HepG2 (cell line): ENCODE data around the gene MISP3. TPM values are rescaled to one million over a fixed set of nuclear protein-coding genes. Genes with fewer than 3 reads are reported as not detected.

Experiments used
- ATAC-seq: fragments of 200-7000 bp; cut with Tn5 transposase; 3 replicates; pipeline ENCODE4 v1.9.1; 2020; ENCODE audit warnings: mild to moderate bottlenecking, moderate library complexity
- BruUV-seq: library from RNA; stranded (reverse); fragments of 400-500 nt; replicated peaks from 2 replicates; lab custom pipeline; 2021; lab: Mats Ljungman, UMichigan
- CTCF ChIA-PET: fragments of 300-600 bp; formaldehyde crosslinking; extraction: SDS; loops from one replicate; lab custom pipeline; 2021; ENCODE audit warnings: low total read pairs, inconsistent platforms, low intra/inter-chr PET ratio; lab: Yijun Ruan, JAX
- POLR2A ChIA-PET: fragments of 350-600 bp; sonication (Branson Sonifier 250); formaldehyde crosslinking; loops from one replicate; lab custom pipeline; 2020; ENCODE audit warnings: antibody characterized with exemption, inconsistent platforms; lab: Yijun Ruan, JAX
- DNase-seq: peaks from one replicate; pipeline ENCODE4 v3.0.0-alpha.2; 2015; ENCODE audit warnings: low spot score
- FAIRE-seq: peaks from 3 replicates; lab custom pipeline; 2011; peaks lifted over from hg19 to GRCh38; lab: Jason Lieb, UNC
- H2AFZ ChIP-seq: one replicate; pipeline ENCODE4 v1.6.1; 2011; ENCODE audit warnings: low read length, inconsistent platforms
- H3K27ac ChIP-seq: fragments of 300-600 bp; 3 replicates; pipeline ENCODE4 v1.8.0; 2011; ENCODE audit warnings: mixed run types, mild to moderate bottlenecking, mixed read lengths, low read length, inconsistent platforms; ENCODE audit not compliant: insufficient read depth; ENCODE audit errors: extremely low read length
- H3K27me3 ChIP-seq, 2 experiments: fragments of 200-600 bp in 1 of 2; 2 replicates in 1 of 2; 3 replicates in 1 of 2; pipeline versions ENCODE4 v1.6.0 to v1.8.0; 2011; ENCODE audit warnings: low read length in 2 of 2, mild to moderate bottlenecking in 2 of 2, moderate library complexity in 2 of 2, inconsistent platforms in 1 of 2; ENCODE audit not compliant: insufficient read depth in 2 of 2, control insufficient read depth in 1 of 2
- H3K36me3 ChIP-seq, 2 experiments: fragments of 200-600 bp in 1 of 2; replicated peaks in 1 of 2; 2 replicates in 1 of 2; 3 replicates in 1 of 2; pipeline versions ENCODE4 v1.5.1 to v1.8.0; 2011; ENCODE audit warnings: low read length in 2 of 2, inconsistent platforms in 1 of 2; ENCODE audit not compliant: insufficient read depth in 2 of 2, control insufficient read depth in 1 of 2
- H3K4me1 ChIP-seq: 2 replicates; pipeline ENCODE4 v1.5.1; 2012; ENCODE audit warnings: low read length, inconsistent platforms; ENCODE audit not compliant: insufficient read depth
- H3K4me2 ChIP-seq: 2 replicates; pipeline ENCODE4 v1.6.0; 2011; ENCODE audit warnings: low read depth, low read length, inconsistent platforms
- H3K4me3 ChIP-seq, 3 experiments: fragments of 200-600 bp in 1 of 3; sonication (generic), shearing (Covaris generic) in 1 of 3; replicated peaks in 1 of 3; 2 replicates each; pipeline ENCODE4 v1.5.1; 2011 to 2016; ENCODE audit warnings: low read length in 3 of 3, inconsistent platforms in 2 of 3, low read depth in 2 of 3, mild to moderate bottlenecking in 2 of 3, control low read depth in 1 of 3, mixed read lengths in 1 of 3; ENCODE audit not compliant: insufficient read depth in 1 of 3
- H3K79me2 ChIP-seq: one replicate; pipeline ENCODE4 v1.6.1; 2011; ENCODE audit warnings: low read length, inconsistent platforms; ENCODE audit not compliant: insufficient read depth
- H3K9ac ChIP-seq: 2 replicates; pipeline ENCODE4 v1.6.0; 2011; ENCODE audit warnings: mild to moderate bottlenecking, low read depth, low read length, inconsistent platforms; ENCODE audit not compliant: insufficient read depth
- H3K9me3 ChIP-seq: 2 replicates; pipeline ENCODE4 v1.5.1; 2012; ENCODE audit warnings: mild to moderate bottlenecking, low read length
- H4K20me1 ChIP-seq: 2 replicates; pipeline ENCODE4 v1.6.0; 2011; ENCODE audit warnings: inconsistent platforms, mild to moderate bottlenecking, low read length, moderate library complexity; ENCODE audit not compliant: insufficient read depth
- SAP130 ChIP-seq: IDR thresholded peaks from 2 replicates; pipeline ENCODE4 v1.6.1; 2016; ENCODE audit warnings: low read depth
- ZNF281 ChIP-seq: sonication (generic); formaldehyde crosslinking; IDR thresholded peaks from 2 replicates; pipeline ENCODE4 v1.4.0; 2020; ENCODE audit warnings: missing genetic modification reagents, borderline replicate concordance
- WGBS: methylation state at CpG from one replicate; pipeline ENCODE4 v1.1.6; 2017; ENCODE audit warnings: low lambda C conversion rate; 5-methylcytosine and 5-hydroxymethylcytosine counted together
- in situ Hi-C: cut with HindIII; loops from 2 replicates; pipeline ENCODE4 v1.10.0; 2017; ENCODE audit warnings: low pct_unique_long_range_greater_than_20kb; ENCODE audit not compliant: extremely low pct_ligation_motif_present
- intact Hi-C: fragments of 100-400 bp; cut with micrococcal nuclease; formaldehyde crosslinking; loops from one replicate; pipeline ENCODE4 v1.10.0; 2022; ENCODE audit not compliant: unreplicated experiment
- polyA plus RNA-seq, 8 experiments: library from polyadenylated mRNA; depleted of rRNA in 3 of 8; stranded (reverse) in 7 of 8; unstranded in 1 of 8; fragments of >200 nt; fragmentation: Illumina TruSeq in 4 of 8; extraction: Trizol in 4 of 8; gene quantifications; 2 replicates each; pipeline versions ENCODE4 v1.2.1 to v1.2.3, GENCODE V29; 2011 to 2016; ENCODE audit warnings: low read depth in 4 of 8, missing spikeins in 1 of 8, mixed read lengths in 1 of 8; ENCODE audit not compliant: insufficient read depth in 1 of 8
- total RNA-seq, 5 experiments: library from RNA; depleted of rRNA; stranded (reverse); fragments of >200 nt; fragmentation: Illumina TruSeq; extraction: Trizol; gene quantifications; 2 replicates each; pipeline ENCODE4 v1.2.3, GENCODE V29; 2016; ENCODE audit warnings: low read depth in 1 of 5

Gene MISP3
- total and polyA plus RNA-seq, 2 of the 13 experiments (the other 11 are each of a cell fraction or from before 2014, with no cell fraction given) = 2.5 to 5.4 TPM

GRCh38 chr19:14089412-14089661 lies 16.8 kb downstream of the MISP3 start:
- peak overlapping the region; percentile 59 for H3K9ac ChIP-seq
- FAIRE-seq (no peak), ATAC-seq (no peak), DNase-seq (no peak)
- H3K4me2 ChIP-seq = peak overlapping the region; percentile 67
- CTCF ChIA-PET = interaction anchor here (0.7 to 1.7 kb wide), 5 partner anchors 14 to 209 kb away, joined by 3 to 5 read pairs (median 4); no protein-coding TSS in a partner anchor
- no peak overlapping the region for H2AFZ ChIP-seq
- POLR2A ChIA-PET = no interaction called here
- in situ Hi-C loops = no loop called here
- peaks cover 4% of the 10 kb centered on the region for H3K79me2 ChIP-seq
- BruUV-seq = no TSS peak
- H4K20me1 ChIP-seq = no peaks in the 10 kb centered on the region
- TF ChIP-seq ZNF281 (CRISPR knock-in tag) (no peak), SAP130 (CRISPR knock-in tag) (0 out of 2 replicates have a peak, but pooled peaks have one; percentile 8)
- TF ChIP-seq, all 625 proteins: peak for 1
- Histone ChIP-seq H3K36me3 (peaks cover 4 to 8% of the 10 kb centered on the region in 2 experiments; a peak in 2 of 5 replicates), H3K4me3 (peak overlapping the region; percentile 58 to 83 (median 76); a peak in 5 of 6 replicates), H3K4me1 (peaks cover 37% of the 10 kb centered on the region), H3K9me3 (peaks cover 6% of the 10 kb centered on the region; the same call in 1 of the 2 replicates), H3K27ac (no peak overlapping the region), H3K27me3 (no peaks in the 10 kb centered on the region)
- whole genome bisulfite sequencing = 51% methylated on average over 10 of the region's 16 CpGs
- intact Hi-C loops = no loop called here
